Measurements from ENCODE around the gene PTAFR.

GRCh38 chr1:28115267-28115666, 61.2 kb downstream of the PTAFR start:
- TF ChIP-seq CTCF (IDR thresholded peaks at IDR 0.05) (no peak), EP300 (IDR thresholded peaks at IDR 0.05; ENCODE audit: low read depth) (no peak)
